ENCODE results near the gene NOX5.

Gene NOX5

GRCh38 chr15:69039516-69040225 is 25.2 kb downstream of the NOX5 start:
- H3K18ac ChIP-seq (ENCODE audit: low read depth in 1 of 2, low read length in 2 of 2), result no peak overlapping the region
- no peak overlapping the region for H4K91ac ChIP-seq (ENCODE audit: low read length)
- no peak overlapping the region for H2AK5ac ChIP-seq (ENCODE audit: low read length, severe bottlenecking)
- H2BK120ac ChIP-seq (ENCODE audit: low read depth, low read length), result no peak overlapping the region
- H3K27ac ChIP-seq (ENCODE audit: low read length, poor library complexity, severe bottlenecking), result no peak overlapping the region
- 86% methylated on average over 4 of the region's 6 CpGs for WGBS
- no peak overlapping the region for H3K4me3 ChIP-seq (ENCODE audit: insufficient read depth in 1 of 2, low read depth in 1 of 2, low read length in 2 of 2)
- H2BK12ac ChIP-seq (ENCODE audit: low read length in 2 of 2), result no peak overlapping the region
- H3K79me1 ChIP-seq (replicated peaks; ENCODE audit: low read length, poor library complexity, severe bottlenecking), result no peaks in the 10 kb centered on the region
- H3K23ac ChIP-seq (ENCODE audit: low read length in 2 of 2), result no peak overlapping the region
- no peak overlapping the region for H3K4ac ChIP-seq (ENCODE audit: low read depth in 1 of 2, low read length in 2 of 2)
- no peak overlapping the region for H2AFZ ChIP-seq (ENCODE audit: low read depth, low read length)
- no peak overlapping the region for H2BK5ac ChIP-seq (ENCODE audit: low read depth, low read length, poor library complexity, severe bottlenecking)
- H3K9ac ChIP-seq (ENCODE audit: low read length), result no peak overlapping the region
- H2BK15ac ChIP-seq (ENCODE audit: low read depth, poor library complexity, severe bottlenecking), result no peak overlapping the region
- no peak overlapping the region for H4K8ac ChIP-seq (ENCODE audit: low read length)
- no peak overlapping the region for H3K4me2 ChIP-seq (ENCODE audit: low read length, poor library complexity, severe bottlenecking)
- H3K36me3 ChIP-seq (ENCODE audit: control insufficient read depth in 1 of 2, insufficient read depth in 2 of 2, low read depth in 1 of 2, low read length in 2 of 2), result no peaks in the 10 kb centered on the region
- no peaks in the 10 kb centered on the region for H3K9me3 ChIP-seq (ENCODE audit: control insufficient read depth, low read length)
- peak overlapping the region in 1 of 2 experiments; percentile 68 for H3K14ac ChIP-seq (ENCODE audit: low read length in 2 of 2)
- peaks cover 0 to 33% of the 10 kb centered on the region in 2 experiments for H3K27me3 ChIP-seq (ENCODE audit: control insufficient read depth in 1 of 2, insufficient read depth in 1 of 2, low read length in 2 of 2)
- DNase-seq, result no peak
- H3K4me1 ChIP-seq (ENCODE audit: control insufficient read depth, insufficient read depth, low read depth, low read length), result peaks cover 7% of the 10 kb centered on the region

- no peak overlapping the region for H3K23ac ChIP-seq (ENCODE audit: low read length in 2 of 2)
- no peak overlapping the region for H3K27ac ChIP-seq (ENCODE audit: low read length, poor library complexity, severe bottlenecking)
- H4K8ac ChIP-seq (ENCODE audit: low read length), result no peak overlapping the region
- no peak overlapping the region for H2BK12ac ChIP-seq (ENCODE audit: low read length in 2 of 2)
- no peaks in the 10 kb centered on the region for H3K36me3 ChIP-seq (ENCODE audit: control insufficient read depth in 1 of 2, insufficient read depth in 2 of 2, low read depth in 1 of 2, low read length in 2 of 2)
- H2AFZ ChIP-seq (ENCODE audit: low read depth, low read length), result no peak overlapping the region
- 98% methylated on average over 5 of the region's 5 CpGs for WGBS
- H4K91ac ChIP-seq (ENCODE audit: low read length), result no peak overlapping the region
- H3K9me3 ChIP-seq (ENCODE audit: control insufficient read depth, low read length), result no peaks in the 10 kb centered on the region
- DNase-seq, result no peak
- H2BK5ac ChIP-seq (ENCODE audit: low read depth, low read length, poor library complexity, severe bottlenecking), result no peak overlapping the region
- H3K27me3 ChIP-seq (ENCODE audit: control insufficient read depth in 1 of 2, insufficient read depth in 1 of 2, low read length in 2 of 2), result peaks cover 0 to 16% of the 10 kb centered on the region in 2 experiments
- no peak overlapping the region for H2BK15ac ChIP-seq (ENCODE audit: low read depth, poor library complexity, severe bottlenecking)
- H3K4me2 ChIP-seq (ENCODE audit: low read length, poor library complexity, severe bottlenecking), result no peak overlapping the region
- no peak overlapping the region for H3K4me3 ChIP-seq (ENCODE audit: insufficient read depth in 1 of 2, low read depth in 1 of 2, low read length in 2 of 2)
- no peak overlapping the region for H3K14ac ChIP-seq (ENCODE audit: low read length in 2 of 2)
- H2BK120ac ChIP-seq (ENCODE audit: low read depth, low read length), result no peak overlapping the region
- no peak overlapping the region for H2AK5ac ChIP-seq (ENCODE audit: low read length, severe bottlenecking)
- H3K9ac ChIP-seq (ENCODE audit: low read length), result no peak overlapping the region
- peaks cover 8% of the 10 kb centered on the region for H3K4me1 ChIP-seq (ENCODE audit: control insufficient read depth, insufficient read depth, low read depth, low read length)
- H3K18ac ChIP-seq (ENCODE audit: low read depth in 1 of 2, low read length in 2 of 2), result no peak overlapping the region
- no peak overlapping the region for H3K4ac ChIP-seq (ENCODE audit: low read depth in 1 of 2, low read length in 2 of 2)
- no peaks in the 10 kb centered on the region for H3K79me1 ChIP-seq (replicated peaks; ENCODE audit: low read length, poor library complexity, severe bottlenecking)
Observed at GRCh38 chr15:69042531-69042930, 28.0 kb downstream of the NOX5 start.

GRCh38 chr15:69045802-69046201 is 31.3 kb downstream of the NOX5 start:
- Histone ChIP-seq H3K9ac (ENCODE audit: low read length) (no peak overlapping the region), H3K27ac (ENCODE audit: low read length, poor library complexity, severe bottlenecking) (peak overlapping the region; percentile 5), H3K4me1 (ENCODE audit: control insufficient read depth, insufficient read depth, low read depth, low read length) (peaks cover 8% of the 10 kb centered on the region), H3K79me1 (replicated peaks; ENCODE audit: low read length, poor library complexity, severe bottlenecking) (no peaks in the 10 kb centered on the region), H2BK12ac (ENCODE audit: low read length in 2 of 2) (no peak overlapping the region), H3K14ac (ENCODE audit: low read length in 2 of 2) (no peak overlapping the region), H2BK120ac (ENCODE audit: low read depth, low read length) (no peak overlapping the region), H3K4ac (ENCODE audit: low read depth in 1 of 2, low read length in 2 of 2) (no peak overlapping the region), H3K18ac (ENCODE audit: low read depth in 1 of 2, low read length in 2 of 2) (peak overlapping the region in 1 of 2 experiments; percentile 25), H4K91ac (ENCODE audit: low read length) (no peak overlapping the region), H2BK15ac (ENCODE audit: low read depth, poor library complexity, severe bottlenecking) (no peak overlapping the region), H4K8ac (ENCODE audit: low read length) (peak overlapping the region; percentile 21), H3K4me2 (ENCODE audit: low read length, poor library complexity, severe bottlenecking) (no peak overlapping the region), H3K36me3 (ENCODE audit: control insufficient read depth in 1 of 2, insufficient read depth in 2 of 2, low read depth in 1 of 2, low read length in 2 of 2) (no peaks in the 10 kb centered on the region), H3K9me3 (ENCODE audit: control insufficient read depth, low read length) (no peaks in the 10 kb centered on the region), H3K27me3 (ENCODE audit: control insufficient read depth in 1 of 2, insufficient read depth in 1 of 2, low read length in 2 of 2) (peaks cover 0 to 5% of the 10 kb centered on the region in 2 experiments), H3K4me3 (ENCODE audit: insufficient read depth in 1 of 2, low read depth in 1 of 2, low read length in 2 of 2) (no peak overlapping the region), H2AFZ (ENCODE audit: low read depth, low read length) (no peak overlapping the region), H2BK5ac (ENCODE audit: low read depth, low read length, poor library complexity, severe bottlenecking) (no peak overlapping the region), H3K23ac (ENCODE audit: low read length in 2 of 2) (no peak overlapping the region), H2AK5ac (ENCODE audit: low read length, severe bottlenecking) (no peak overlapping the region)
- 72% methylated on average over 8 of the region's 8 CpGs for WGBS
- peak; percentile 52 for DNase-seq

- Histone ChIP-seq H3K36me3 (ENCODE audit: control insufficient read depth in 1 of 2, insufficient read depth in 2 of 2, low read depth in 1 of 2, low read length in 2 of 2) (no peaks in the 10 kb centered on the region), H2BK120ac (ENCODE audit: low read depth, low read length) (no peak overlapping the region), H3K23ac (ENCODE audit: low read length in 2 of 2) (no peak overlapping the region), H3K14ac (ENCODE audit: low read length in 2 of 2) (no peak overlapping the region), H3K27me3 (ENCODE audit: control insufficient read depth in 1 of 2, insufficient read depth in 1 of 2, low read length in 2 of 2) (peaks cover 0 to 5% of the 10 kb centered on the region in 2 experiments), H2BK15ac (ENCODE audit: low read depth, poor library complexity, severe bottlenecking) (no peak overlapping the region), H4K91ac (ENCODE audit: low read length) (no peak overlapping the region), H3K4me2 (ENCODE audit: low read length, poor library complexity, severe bottlenecking) (no peak overlapping the region), H3K9me3 (ENCODE audit: control insufficient read depth, low read length) (no peaks in the 10 kb centered on the region), H3K9ac (ENCODE audit: low read length) (no peak overlapping the region), H3K4me1 (ENCODE audit: control insufficient read depth, insufficient read depth, low read depth, low read length) (peaks cover 8% of the 10 kb centered on the region), H3K27ac (ENCODE audit: low read length, poor library complexity, severe bottlenecking) (no peak overlapping the region), H2BK12ac (ENCODE audit: low read length in 2 of 2) (no peak overlapping the region), H2BK5ac (ENCODE audit: low read depth, low read length, poor library complexity, severe bottlenecking) (no peak overlapping the region), H3K18ac (ENCODE audit: low read depth in 1 of 2, low read length in 2 of 2) (no peak overlapping the region), H3K4ac (ENCODE audit: low read depth in 1 of 2, low read length in 2 of 2) (no peak overlapping the region), H4K8ac (ENCODE audit: low read length) (no peak overlapping the region), H3K79me1 (replicated peaks; ENCODE audit: low read length, poor library complexity, severe bottlenecking) (no peaks in the 10 kb centered on the region), H2AFZ (ENCODE audit: low read depth, low read length) (no peak overlapping the region), H3K4me3 (ENCODE audit: insufficient read depth in 1 of 2, low read depth in 1 of 2, low read length in 2 of 2) (no peak overlapping the region), H2AK5ac (ENCODE audit: low read length, severe bottlenecking) (no peak overlapping the region)
- 95% methylated on average over 5 of the region's 5 CpGs for WGBS
- no peak for DNase-seq
Observed at GRCh38 chr15:69046781-69047180, 32.3 kb downstream of the NOX5 start.

Measured in mesenchymal stem cell (in vitro differentiated cells and primary cell).